GM23338 (cell line): Measurements from ENCODE around the gene PML. TPM values are rescaled to one million over a fixed set of nuclear protein-coding genes. Genes with fewer than 3 reads are reported as not detected.

Source experiments
- CREB1 ChIP-seq: fragments of 250-450 bp; sonication (Bioruptor Pico); IDR thresholded peaks from 2 replicates; pipeline ENCODE4 v1.5.0; 2020; ENCODE audit warnings: low read depth, mild to moderate bottlenecking, moderate library complexity
- NANOG ChIP-seq: IDR thresholded peaks from 2 replicates; pipeline ENCODE4 v1.6.1; 2016; ENCODE audit warnings: antibody characterized with exemption, borderline replicate concordance
- POLR2AphosphoS5 ChIP-seq: IDR thresholded peaks from 2 replicates; pipeline ENCODE4 v1.6.1; 2016; ENCODE audit warnings: antibody characterized with exemption, low read depth
- ZNF331 ChIP-seq: fragments of 250-450 bp; sonication (Bioruptor Pico); IDR thresholded peaks from 2 replicates; pipeline ENCODE4 v1.5.0; 2020; ENCODE audit warnings: low read depth, mild to moderate bottlenecking, moderate library complexity
- polyA plus RNA-seq: library from polyadenylated mRNA; unstranded; fragments of >200 nt; fragmentation: Nextera tagmentation; extraction: Ambion mirVana; gene quantifications from 2 replicates; pipeline ENCODE4 v1.2.1, GENCODE V29; 2016
- total RNA-seq: library from RNA; depleted of rRNA; stranded (reverse); fragments of >200 nt; shearing (Covaris generic); gene quantifications from 2 replicates; pipeline ENCODE4 v1.2.3, GENCODE V29; 2014
- TF ChIP-seq, protein P1 (sequence below): fragments of 250-450 bp; sonication (Bioruptor Pico); IDR thresholded peaks from 2 replicates; pipeline ENCODE4 v1.5.0; 2020; ENCODE audit warnings: mild to moderate bottlenecking, moderate library complexity
- TF ChIP-seq, protein P2 (sequence below), 2 experiments: fragments of 200-600 bp in 1 of 2; sonication (generic) in 1 of 2; conservative IDR thresholded peaks; 2 replicates each; pipeline versions ENCODE4 v1.5.1 to v1.6.1; 2016 to 2017; ENCODE audit warnings: antibody characterized with exemption in 2 of 2, low read depth in 2 of 2, mild to moderate bottlenecking in 2 of 2, moderate library complexity in 1 of 2
- TF ChIP-seq, protein P3 (sequence below): IDR thresholded peaks from one replicate; pipeline ENCODE4 v1.6.1; 2018; ENCODE audit warnings: antibody characterized with exemption; ENCODE audit not compliant: unreplicated experiment

The PML gene
- total and polyA plus RNA-seq, 2 experiments from 2014 or later: 19.0 to 73.1 TPM

DNA sequence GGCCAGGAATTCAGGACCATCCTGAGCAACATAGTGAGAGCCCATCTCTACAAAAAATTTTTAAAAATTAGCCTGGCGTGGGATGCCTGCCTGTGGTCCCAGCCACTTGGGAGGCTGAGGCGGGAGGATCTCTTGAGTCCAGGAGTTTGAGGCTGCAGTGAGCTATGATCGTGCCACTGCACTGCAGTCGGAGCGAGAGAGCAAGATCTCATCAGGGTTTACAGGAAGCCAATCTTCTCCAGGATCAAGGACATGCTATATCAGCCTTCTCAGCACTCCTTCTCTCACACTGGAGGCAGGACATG, 2.0 kb upstream of the PML start (continued):
- TF ChIP-seq, protein P1, sequence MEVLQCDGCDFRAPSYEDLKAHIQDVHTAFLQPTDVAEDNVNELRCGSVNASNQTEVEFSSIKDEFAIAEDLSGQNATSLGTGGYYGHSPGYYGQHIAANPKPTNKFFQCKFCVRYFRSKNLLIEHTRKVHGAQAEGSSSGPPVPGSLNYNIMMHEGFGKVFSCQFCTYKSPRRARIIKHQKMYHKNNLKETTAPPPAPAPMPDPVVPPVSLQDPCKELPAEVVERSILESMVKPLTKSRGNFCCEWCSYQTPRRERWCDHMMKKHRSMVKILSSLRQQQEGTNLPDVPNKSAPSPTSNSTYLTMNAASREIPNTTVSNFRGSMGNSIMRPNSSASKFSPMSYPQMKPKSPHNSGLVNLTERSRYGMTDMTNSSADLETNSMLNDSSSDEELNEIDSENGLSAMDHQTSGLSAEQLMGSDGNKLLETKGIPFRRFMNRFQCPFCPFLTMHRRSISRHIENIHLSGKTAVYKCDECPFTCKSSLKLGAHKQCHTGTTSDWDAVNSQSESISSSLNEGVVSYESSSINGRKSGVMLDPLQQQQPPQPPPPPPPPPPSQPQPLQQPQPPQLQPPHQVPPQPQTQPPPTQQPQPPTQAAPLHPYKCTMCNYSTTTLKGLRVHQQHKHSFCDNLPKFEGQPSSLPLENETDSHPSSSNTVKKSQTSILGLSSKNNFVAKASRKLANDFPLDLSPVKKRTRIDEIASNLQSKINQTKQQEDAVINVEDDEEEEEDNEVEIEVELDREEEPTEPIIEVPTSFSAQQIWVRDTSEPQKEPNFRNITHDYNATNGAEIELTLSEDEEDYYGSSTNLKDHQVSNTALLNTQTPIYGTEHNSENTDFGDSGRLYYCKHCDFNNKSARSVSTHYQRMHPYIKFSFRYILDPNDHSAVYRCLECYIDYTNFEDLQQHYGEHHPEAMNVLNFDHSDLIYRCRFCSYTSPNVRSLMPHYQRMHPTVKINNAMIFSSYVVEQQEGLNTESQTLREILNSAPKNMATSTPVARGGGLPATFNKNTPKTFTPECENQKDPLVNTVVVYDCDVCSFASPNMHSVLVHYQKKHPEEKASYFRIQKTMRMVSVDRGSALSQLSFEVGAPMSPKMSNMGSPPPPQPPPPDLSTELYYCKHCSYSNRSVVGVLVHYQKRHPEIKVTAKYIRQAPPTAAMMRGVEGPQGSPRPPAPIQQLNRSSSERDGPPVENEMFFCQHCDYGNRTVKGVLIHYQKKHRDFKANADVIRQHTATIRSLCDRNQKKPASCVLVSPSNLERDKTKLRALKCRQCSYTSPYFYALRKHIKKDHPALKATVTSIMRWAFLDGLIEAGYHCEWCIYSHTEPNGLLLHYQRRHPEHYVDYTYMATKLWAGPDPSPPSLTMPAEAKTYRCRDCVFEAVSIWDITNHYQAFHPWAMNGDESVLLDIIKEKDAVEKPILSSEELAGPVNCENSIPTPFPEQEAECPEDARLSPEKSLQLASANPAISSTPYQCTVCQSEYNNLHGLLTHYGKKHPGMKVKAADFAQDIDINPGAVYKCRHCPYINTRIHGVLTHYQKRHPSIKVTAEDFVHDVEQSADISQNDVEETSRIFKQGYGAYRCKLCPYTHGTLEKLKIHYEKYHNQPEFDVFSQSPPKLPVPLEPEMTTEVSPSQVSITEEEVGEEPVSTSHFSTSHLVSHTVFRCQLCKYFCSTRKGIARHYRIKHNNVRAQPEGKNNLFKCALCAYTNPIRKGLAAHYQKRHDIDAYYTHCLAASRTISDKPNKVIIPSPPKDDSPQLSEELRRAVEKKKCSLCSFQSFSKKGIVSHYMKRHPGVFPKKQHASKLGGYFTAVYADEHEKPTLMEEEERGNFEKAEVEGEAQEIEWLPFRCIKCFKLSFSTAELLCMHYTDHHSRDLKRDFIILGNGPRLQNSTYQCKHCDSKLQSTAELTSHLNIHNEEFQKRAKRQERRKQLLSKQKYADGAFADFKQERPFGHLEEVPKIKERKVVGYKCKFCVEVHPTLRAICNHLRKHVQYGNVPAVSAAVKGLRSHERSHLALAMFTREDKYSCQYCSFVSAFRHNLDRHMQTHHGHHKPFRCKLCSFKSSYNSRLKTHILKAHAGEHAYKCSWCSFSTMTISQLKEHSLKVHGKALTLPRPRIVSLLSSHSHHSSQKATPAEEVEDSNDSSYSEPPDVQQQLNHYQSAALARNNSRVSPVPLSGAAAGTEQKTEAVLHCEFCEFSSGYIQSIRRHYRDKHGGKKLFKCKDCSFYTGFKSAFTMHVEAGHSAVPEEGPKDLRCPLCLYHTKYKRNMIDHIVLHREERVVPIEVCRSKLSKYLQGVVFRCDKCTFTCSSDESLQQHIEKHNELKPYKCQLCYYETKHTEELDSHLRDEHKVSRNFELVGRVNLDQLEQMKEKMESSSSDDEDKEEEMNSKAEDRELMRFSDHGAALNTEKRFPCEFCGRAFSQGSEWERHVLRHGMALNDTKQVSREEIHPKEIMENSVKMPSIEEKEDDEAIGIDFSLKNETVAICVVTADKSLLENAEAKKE: no peak
- TF ChIP-seq NANOG (no peak), ZNF331 (CRISPR knock-in tag) (no peak), CREB1 (CRISPR knock-in tag) (no peak), POLR2AphosphoS5 (no peak)
- TF ChIP-seq, protein P2, sequence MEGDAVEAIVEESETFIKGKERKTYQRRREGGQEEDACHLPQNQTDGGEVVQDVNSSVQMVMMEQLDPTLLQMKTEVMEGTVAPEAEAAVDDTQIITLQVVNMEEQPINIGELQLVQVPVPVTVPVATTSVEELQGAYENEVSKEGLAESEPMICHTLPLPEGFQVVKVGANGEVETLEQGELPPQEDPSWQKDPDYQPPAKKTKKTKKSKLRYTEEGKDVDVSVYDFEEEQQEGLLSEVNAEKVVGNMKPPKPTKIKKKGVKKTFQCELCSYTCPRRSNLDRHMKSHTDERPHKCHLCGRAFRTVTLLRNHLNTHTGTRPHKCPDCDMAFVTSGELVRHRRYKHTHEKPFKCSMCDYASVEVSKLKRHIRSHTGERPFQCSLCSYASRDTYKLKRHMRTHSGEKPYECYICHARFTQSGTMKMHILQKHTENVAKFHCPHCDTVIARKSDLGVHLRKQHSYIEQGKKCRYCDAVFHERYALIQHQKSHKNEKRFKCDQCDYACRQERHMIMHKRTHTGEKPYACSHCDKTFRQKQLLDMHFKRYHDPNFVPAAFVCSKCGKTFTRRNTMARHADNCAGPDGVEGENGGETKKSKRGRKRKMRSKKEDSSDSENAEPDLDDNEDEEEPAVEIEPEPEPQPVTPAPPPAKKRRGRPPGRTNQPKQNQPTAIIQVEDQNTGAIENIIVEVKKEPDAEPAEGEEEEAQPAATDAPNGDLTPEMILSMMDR (conservative IDR thresholded peaks at IDR 0.05; ENCODE audit: low read depth in 2 of 2): no peak
- TF ChIP-seq, protein P3, sequence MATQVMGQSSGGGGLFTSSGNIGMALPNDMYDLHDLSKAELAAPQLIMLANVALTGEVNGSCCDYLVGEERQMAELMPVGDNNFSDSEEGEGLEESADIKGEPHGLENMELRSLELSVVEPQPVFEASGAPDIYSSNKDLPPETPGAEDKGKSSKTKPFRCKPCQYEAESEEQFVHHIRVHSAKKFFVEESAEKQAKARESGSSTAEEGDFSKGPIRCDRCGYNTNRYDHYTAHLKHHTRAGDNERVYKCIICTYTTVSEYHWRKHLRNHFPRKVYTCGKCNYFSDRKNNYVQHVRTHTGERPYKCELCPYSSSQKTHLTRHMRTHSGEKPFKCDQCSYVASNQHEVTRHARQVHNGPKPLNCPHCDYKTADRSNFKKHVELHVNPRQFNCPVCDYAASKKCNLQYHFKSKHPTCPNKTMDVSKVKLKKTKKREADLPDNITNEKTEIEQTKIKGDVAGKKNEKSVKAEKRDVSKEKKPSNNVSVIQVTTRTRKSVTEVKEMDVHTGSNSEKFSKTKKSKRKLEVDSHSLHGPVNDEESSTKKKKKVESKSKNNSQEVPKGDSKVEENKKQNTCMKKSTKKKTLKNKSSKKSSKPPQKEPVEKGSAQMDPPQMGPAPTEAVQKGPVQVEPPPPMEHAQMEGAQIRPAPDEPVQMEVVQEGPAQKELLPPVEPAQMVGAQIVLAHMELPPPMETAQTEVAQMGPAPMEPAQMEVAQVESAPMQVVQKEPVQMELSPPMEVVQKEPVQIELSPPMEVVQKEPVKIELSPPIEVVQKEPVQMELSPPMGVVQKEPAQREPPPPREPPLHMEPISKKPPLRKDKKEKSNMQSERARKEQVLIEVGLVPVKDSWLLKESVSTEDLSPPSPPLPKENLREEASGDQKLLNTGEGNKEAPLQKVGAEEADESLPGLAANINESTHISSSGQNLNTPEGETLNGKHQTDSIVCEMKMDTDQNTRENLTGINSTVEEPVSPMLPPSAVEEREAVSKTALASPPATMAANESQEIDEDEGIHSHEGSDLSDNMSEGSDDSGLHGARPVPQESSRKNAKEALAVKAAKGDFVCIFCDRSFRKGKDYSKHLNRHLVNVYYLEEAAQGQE: no peak
